ENCODE data around the gene ADI1. TPM values are rescaled to one million over a fixed set of nuclear protein-coding genes. Genes with fewer than 3 reads are reported as not detected.

Gene ADI1
- total RNA-seq, 1 donor, result 66.5 TPM

DNA sequence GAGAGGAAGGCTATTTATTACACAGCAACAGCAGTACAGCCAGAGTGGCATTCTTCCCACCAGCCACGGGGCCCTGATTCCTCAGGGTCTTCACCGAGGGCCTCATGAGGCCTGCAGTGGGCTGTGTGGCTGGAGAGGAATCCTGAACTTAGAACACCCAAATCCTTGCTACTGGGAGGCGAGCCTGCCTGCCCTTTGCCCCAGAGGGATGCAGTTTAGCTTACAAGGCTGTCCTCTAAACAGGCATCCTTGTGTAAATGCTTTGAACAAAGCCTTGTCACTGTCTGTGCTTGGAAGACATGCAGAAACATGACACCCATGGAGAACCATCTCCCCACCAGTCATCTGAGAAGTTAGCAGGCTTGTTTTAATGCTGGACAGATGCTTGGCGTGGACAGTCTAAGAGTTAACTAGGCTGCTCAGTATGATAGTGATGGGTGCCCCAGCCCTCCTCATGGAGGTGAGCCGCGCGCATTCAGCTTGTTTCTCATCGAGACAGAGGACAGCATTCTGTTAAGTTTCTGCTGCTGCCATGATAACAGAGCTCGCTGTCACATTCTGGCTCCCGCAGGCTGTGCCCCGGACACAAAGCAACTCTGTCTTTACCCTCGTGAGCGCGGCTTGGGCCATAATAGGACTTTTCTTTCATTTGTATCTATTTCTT lies 42.9 kb downstream of the ADI1 start:
- peak; percentile 29 for DNase-seq (ENCODE audit: low read depth)
- TF ChIP-seq, protein P1, sequence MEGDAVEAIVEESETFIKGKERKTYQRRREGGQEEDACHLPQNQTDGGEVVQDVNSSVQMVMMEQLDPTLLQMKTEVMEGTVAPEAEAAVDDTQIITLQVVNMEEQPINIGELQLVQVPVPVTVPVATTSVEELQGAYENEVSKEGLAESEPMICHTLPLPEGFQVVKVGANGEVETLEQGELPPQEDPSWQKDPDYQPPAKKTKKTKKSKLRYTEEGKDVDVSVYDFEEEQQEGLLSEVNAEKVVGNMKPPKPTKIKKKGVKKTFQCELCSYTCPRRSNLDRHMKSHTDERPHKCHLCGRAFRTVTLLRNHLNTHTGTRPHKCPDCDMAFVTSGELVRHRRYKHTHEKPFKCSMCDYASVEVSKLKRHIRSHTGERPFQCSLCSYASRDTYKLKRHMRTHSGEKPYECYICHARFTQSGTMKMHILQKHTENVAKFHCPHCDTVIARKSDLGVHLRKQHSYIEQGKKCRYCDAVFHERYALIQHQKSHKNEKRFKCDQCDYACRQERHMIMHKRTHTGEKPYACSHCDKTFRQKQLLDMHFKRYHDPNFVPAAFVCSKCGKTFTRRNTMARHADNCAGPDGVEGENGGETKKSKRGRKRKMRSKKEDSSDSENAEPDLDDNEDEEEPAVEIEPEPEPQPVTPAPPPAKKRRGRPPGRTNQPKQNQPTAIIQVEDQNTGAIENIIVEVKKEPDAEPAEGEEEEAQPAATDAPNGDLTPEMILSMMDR (IDR thresholded peaks at IDR 0.05; ENCODE audit: insufficient read depth, low read depth, low read length), result no peak
- no peak overlapping the region for H3K4me3 ChIP-seq (ENCODE audit: low read depth, low read length)

DNA sequence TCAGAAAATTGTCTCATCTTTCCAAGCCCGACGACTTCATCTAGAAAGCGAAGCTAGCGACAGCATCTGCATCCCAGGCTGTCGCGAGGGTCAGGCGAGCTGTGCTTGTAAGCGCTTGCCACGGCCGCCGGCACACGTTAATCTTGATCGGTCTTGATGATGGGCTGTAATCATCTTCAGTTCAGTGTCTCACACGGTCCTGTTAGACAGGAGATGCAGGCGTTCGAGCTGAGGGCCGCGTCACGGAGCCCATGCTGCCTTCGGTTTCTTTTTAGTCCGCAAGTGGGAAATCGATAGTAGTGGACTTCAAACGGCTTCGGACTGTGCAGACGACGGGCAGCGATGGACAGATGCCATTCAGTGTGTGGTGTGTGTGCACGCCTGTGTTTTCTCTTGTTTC lies 43.6 kb downstream of the ADI1 start:
- DNase-seq (ENCODE audit: low read depth), result no peak
- TF ChIP-seq, protein P1 (IDR thresholded peaks at IDR 0.05; ENCODE audit: insufficient read depth, low read depth, low read length), result no peak
- no peak overlapping the region for H3K4me3 ChIP-seq (ENCODE audit: low read depth, low read length)

DNA sequence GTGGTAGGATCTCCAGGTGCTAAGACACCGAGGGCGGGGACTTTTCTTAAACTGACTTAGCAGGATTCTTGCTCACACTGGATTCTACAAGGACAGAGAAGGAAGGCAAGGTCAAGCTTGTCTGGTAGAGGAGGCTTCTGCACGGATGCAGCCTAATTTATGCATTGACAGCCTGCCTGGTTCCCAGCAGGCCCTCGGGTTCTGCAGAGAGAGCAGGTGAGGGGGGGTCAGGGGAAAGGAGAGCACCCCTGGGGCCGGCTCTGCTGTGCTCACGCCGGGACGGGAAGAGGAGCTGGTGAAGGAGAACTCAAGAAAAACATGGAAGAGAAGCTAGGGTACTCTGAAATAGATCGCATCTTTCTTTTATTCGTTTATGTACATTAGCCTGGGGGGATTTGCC lies 46.4 kb downstream of the ADI1 start:
- TF ChIP-seq, protein P1 (IDR thresholded peaks at IDR 0.05; ENCODE audit: insufficient read depth, low read depth, low read length), result no peak
- no peak for DNase-seq (ENCODE audit: low read depth)
- no peak overlapping the region for H3K4me3 ChIP-seq (ENCODE audit: low read depth, low read length)

DNA sequence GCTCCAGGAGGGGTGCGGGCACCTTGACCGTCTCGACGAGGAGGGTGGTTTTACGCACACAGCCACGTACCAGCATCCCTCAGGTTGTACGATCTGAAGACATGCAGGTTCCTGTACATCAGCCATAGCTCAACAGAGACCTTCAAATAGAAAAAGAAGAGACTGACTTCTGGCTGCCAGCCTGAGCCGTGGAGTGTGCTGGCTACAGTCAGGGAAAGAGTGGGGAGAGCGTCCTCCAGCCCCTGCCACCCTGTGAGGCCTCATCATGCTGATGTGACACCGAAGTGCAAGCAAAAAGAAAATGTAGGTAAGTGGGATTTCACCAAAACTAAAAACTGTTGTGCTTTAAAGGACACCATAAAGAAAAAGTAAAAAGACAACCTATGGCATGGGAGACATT lies 47.0 kb downstream of the ADI1 start:
- H3K4me3 ChIP-seq (ENCODE audit: low read depth, low read length), result no peak overlapping the region
- DNase-seq (ENCODE audit: low read depth), result no peak
- TF ChIP-seq, protein P1 (IDR thresholded peaks at IDR 0.05; ENCODE audit: insufficient read depth, low read depth, low read length), result no peak

DNA sequence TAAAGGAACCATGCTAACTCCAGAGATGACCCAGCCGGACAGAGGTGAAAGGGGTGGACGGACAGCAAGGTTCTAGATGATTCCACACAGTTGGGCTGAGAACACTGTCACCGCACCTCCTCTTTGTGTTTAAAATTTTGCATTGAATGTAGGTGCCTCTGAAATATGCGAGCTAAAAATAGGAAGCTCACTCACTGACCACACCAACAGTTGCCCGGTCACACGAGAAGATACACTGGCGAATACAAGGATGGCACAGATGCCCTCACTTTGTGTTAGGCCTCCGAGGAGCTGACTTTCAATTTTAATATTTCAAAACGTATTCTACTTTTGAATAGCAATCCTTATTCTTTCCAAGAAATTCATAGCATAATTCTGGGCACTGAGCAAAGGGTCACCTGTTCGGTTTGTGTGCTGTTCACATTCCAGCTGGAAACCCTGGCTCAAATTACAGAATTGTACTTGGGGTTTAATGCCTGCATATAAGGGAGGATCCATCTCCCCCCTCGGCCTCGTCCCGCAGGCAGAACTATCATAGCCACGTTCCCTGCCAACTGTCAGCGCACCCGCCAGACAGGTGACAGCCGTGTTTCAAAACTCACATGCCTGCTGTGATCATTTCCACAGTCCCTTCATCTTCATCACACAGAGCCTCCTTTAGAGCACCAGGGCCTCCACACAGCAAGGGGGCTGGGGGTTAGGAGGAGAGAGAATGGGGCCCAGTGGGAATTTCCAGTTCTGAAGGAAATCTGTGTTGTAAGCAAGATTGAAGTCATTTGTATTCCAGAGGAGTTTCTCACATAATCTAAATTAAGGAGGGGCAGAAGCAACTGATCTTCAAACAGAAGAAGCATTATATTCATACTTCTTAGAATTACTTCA lies 48.2 kb downstream of the ADI1 start:
- no peak for DNase-seq (ENCODE audit: low read depth)
- no peak overlapping the region for H3K4me3 ChIP-seq (ENCODE audit: low read depth, low read length)

DNA sequence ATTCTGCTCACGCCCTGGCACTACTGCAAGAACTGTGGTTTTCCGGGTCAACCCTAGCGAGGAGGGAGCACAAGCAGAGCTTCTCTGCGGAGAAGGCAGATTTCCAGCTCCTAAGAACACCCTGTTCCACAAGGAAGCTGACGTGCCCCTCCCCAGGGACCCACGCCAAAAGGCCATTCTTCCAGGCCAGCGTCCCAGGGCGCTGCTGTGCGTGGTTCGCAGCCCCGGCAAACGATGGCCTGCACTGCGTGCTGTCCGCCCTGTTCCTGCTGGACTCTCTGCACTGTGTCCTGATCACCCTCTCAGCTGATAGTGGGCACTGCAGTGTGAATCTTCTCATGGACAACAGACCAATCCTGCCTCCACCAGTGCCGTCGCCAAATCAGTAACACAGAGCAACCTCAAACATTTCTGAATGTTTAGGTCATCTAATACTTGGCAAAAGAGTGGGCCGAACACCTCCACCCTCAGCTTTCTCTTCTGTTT lies 49.1 kb downstream of the ADI1 start:
- no peak overlapping the region for H3K4me3 ChIP-seq (ENCODE audit: low read depth, low read length)
- peak; percentile 84 for DNase-seq (ENCODE audit: low read depth)

More for the DNA sequence above, 48.2 kb downstream of the ADI1 start:
- TF ChIP-seq, protein P1 (IDR thresholded peaks at IDR 0.05; ENCODE audit: insufficient read depth, low read depth, low read length), result no peak

More for the DNA sequence above, 49.1 kb downstream of the ADI1 start:
- TF ChIP-seq, protein P1 (IDR thresholded peaks at IDR 0.05; ENCODE audit: insufficient read depth, low read depth, low read length), result no peak

Measured in fibroblast of villous mesenchyme (primary cell).